GM19043 (cell line): ENCODE measurements around the gene MACROD2.
"Not testable (repeated sequence)": the region's sequence is repeated elsewhere in the genome, so short reads cannot be mapped to it uniquely, and the experiment has no call there.

Experiments
- ATAC-seq: cut with Tn5 transposase; IDR thresholded peaks from one replicate; pipeline ENCODE4 v1.9.1; 2021; ENCODE audit warnings: low read depth; ENCODE audit not compliant: unreplicated experiment

Gene MACROD2

GRCh38 chr20:15491575-15491974 lies 1496.3 kb downstream of the MACROD2 start:
- no peak for ATAC-seq

GRCh38 chr20:15494851-15495250 lies 1499.5 kb downstream of the MACROD2 start:
- no peak for ATAC-seq

GRCh38 chr20:15496501-15497039 lies 1501.3 kb downstream of the MACROD2 start:
- ATAC-seq: no peak

- ATAC-seq: no peak
Measured at GRCh38 chr20:15498926-15499325, 1503.6 kb downstream of the MACROD2 start.

- ATAC-seq: no peak
Measured at GRCh38 chr20:15506311-15506710, 1511.0 kb downstream of the MACROD2 start.

GRCh38 chr20:15507151-15507550 lies 1511.8 kb downstream of the MACROD2 start:
- no peak for ATAC-seq

- ATAC-seq: no peak
Measured at GRCh38 chr20:15511551-15511950, 1516.2 kb downstream of the MACROD2 start.

- ATAC-seq: no peak
Measured at GRCh38 chr20:15512916-15513315, 1517.6 kb downstream of the MACROD2 start.

GRCh38 chr20:15515691-15516090 lies 1520.4 kb downstream of the MACROD2 start:
- no peak for ATAC-seq

- ATAC-seq: no peak
Measured at GRCh38 chr20:15520930-15521524, 1525.7 kb downstream of the MACROD2 start.

GRCh38 chr20:15523400-15523799 lies 1528.1 kb downstream of the MACROD2 start:
- no peak for ATAC-seq

GRCh38 chr20:15528391-15529111 lies 1533.2 kb downstream of the MACROD2 start:
- ATAC-seq: no peak

GRCh38 chr20:15535863-15536262 lies 1540.5 kb downstream of the MACROD2 start:
- ATAC-seq: no peak

- ATAC-seq: not testable (repeated sequence)
Measured at GRCh38 chr20:15537200-15537599, 1541.9 kb downstream of the MACROD2 start.

- no peak for ATAC-seq
Measured at GRCh38 chr20:15542655-15543054, 1547.3 kb downstream of the MACROD2 start.

GRCh38 chr20:15544742-15545141 lies 1549.4 kb downstream of the MACROD2 start:
- ATAC-seq: no peak

GRCh38 chr20:15546525-15547023 lies 1551.3 kb downstream of the MACROD2 start:
- ATAC-seq: no peak

- no peak for ATAC-seq
Measured at GRCh38 chr20:15547119-15547518, 1551.8 kb downstream of the MACROD2 start.

- no peak for ATAC-seq
Measured at GRCh38 chr20:15550116-15550870, 1555.0 kb downstream of the MACROD2 start.

GRCh38 chr20:15555913-15556312 lies 1560.6 kb downstream of the MACROD2 start:
- ATAC-seq: no peak

GRCh38 chr20:15556869-15557268 lies 1561.6 kb downstream of the MACROD2 start:
- no peak for ATAC-seq
